PC-3 (cell line): ENCODE results near the gene TRIM68. TPM values are rescaled to one million over a fixed set of nuclear protein-coding genes. Genes with fewer than 3 reads are reported as not detected.

Experiments used
- ATAC-seq: fragments of 200-7000 bp; cut with Tn5 transposase; 2 replicates; pipeline ENCODE4 v1.9.1; 2020; ENCODE audit warnings: mild to moderate bottlenecking, moderate library complexity
- BruUV-seq: library from RNA; stranded (reverse); fragments of 400-500 nt; replicated peaks from 2 replicates; lab custom pipeline; 2021; lab: Mats Ljungman, UMichigan
- CTCF ChIA-PET: fragments of 300-600 bp; sonication (Branson Sonifier 250); formaldehyde crosslinking; loops from one replicate; lab custom pipeline; 2022; ENCODE audit warnings: antibody characterized with exemption; lab: Charles Lee
- POLR2A ChIA-PET: fragments of 300-600 bp; sonication (Branson Sonifier 250); formaldehyde crosslinking; loops from one replicate; lab custom pipeline; 2022; ENCODE audit warnings: antibody characterized with exemption; ENCODE audit not compliant: unreplicated experiment; lab: Charles Lee
- DNase-seq: peaks from one replicate; pipeline ENCODE4 v3.0.0-alpha.2; 2015
- H2AFZ ChIP-seq: fragments of 300-600 bp; sonication (generic); 2 replicates; pipeline ENCODE4 v1.6.0; 2016; ENCODE audit warnings: antibody characterized with exemption, low read length
- H3F3A ChIP-seq: fragments of 300-600 bp; sonication (generic); one replicate; pipeline ENCODE4 v1.6.0; 2017; ENCODE audit warnings: antibody characterized with exemption, low read length, control low read depth, mild to moderate bottlenecking; ENCODE audit not compliant: unreplicated experiment
- H3K27ac ChIP-seq: fragments of 300-600 bp; sonication (generic); 2 replicates; pipeline ENCODE4 v1.5.1; 2016; ENCODE audit warnings: mild to moderate bottlenecking, low read length
- H3K27me3 ChIP-seq: fragments of 300-600 bp; sonication (generic); 2 replicates; pipeline ENCODE4 v1.6.1; 2016; ENCODE audit warnings: low read length, mixed read lengths
- H3K36me3 ChIP-seq: fragments of 300-600 bp; sonication (generic); 2 replicates; pipeline ENCODE4 v1.6.1; 2016; ENCODE audit warnings: low read depth, mixed run types, low read length, mixed read lengths
- H3K4me1 ChIP-seq: fragments of 300-600 bp; sonication (generic); 2 replicates; pipeline ENCODE4 v1.5.1; 2016; ENCODE audit warnings: low read length; ENCODE audit not compliant: insufficient read depth
- H3K4me2 ChIP-seq: fragments of 300-600 bp; sonication (generic); 2 replicates; pipeline ENCODE4 v1.6.0; 2016; ENCODE audit warnings: low read length
- H3K4me3 ChIP-seq: fragments of 300-600 bp; sonication (generic); 2 replicates; pipeline ENCODE4 v1.5.1; 2016; ENCODE audit warnings: mild to moderate bottlenecking, low read length, mixed read lengths
- H3K79me2 ChIP-seq: fragments of 300-600 bp; sonication (generic); 2 replicates; pipeline ENCODE4 v1.6.1; 2017; ENCODE audit warnings: low read length, mixed read lengths
- H3K9ac ChIP-seq: fragments of 300-600 bp; sonication (generic); 2 replicates; pipeline ENCODE4 v1.6.0; 2016; ENCODE audit warnings: mild to moderate bottlenecking, low read length
- H3K9me2 ChIP-seq: fragments of 300-600 bp; sonication (generic); replicated peaks from 2 replicates; pipeline ENCODE4 v1.6.1; 2016; ENCODE audit warnings: mixed run types, low read length, mixed read lengths
- H3K9me3 ChIP-seq: fragments of 300-600 bp; sonication (generic); 2 replicates; pipeline ENCODE4 v1.6.1; 2016; ENCODE audit warnings: low read length, mixed read lengths
- H4K20me1 ChIP-seq: fragments of 300-600 bp; sonication (generic); 2 replicates; pipeline ENCODE4 v1.6.1; 2016; ENCODE audit warnings: low read length, mixed read lengths
- CTCF ChIP-seq: fragments of 300-600 bp; sonication (generic); conservative IDR thresholded peaks from 2 replicates; pipeline ENCODE4 v1.5.1; 2017; ENCODE audit warnings: antibody characterized with exemption, low read depth, mild to moderate bottlenecking, low read length
- EZH2 ChIP-seq: fragments of 300-600 bp; sonication (generic); IDR thresholded peaks from one replicate; pipeline ENCODE4 v1.6.1; 2017; ENCODE audit warnings: antibody characterized with exemption, mild to moderate bottlenecking, low read length; ENCODE audit not compliant: unreplicated experiment
- EZH2phosphoT487 ChIP-seq: fragments of 300-600 bp; sonication (generic); IDR thresholded peaks from 2 replicates; pipeline ENCODE4 v1.6.1; 2018; ENCODE audit warnings: mild to moderate bottlenecking, antibody characterized with exemption, low read length, borderline replicate concordance
- intact Hi-C: fragments of 100-400 bp; cut with micrococcal nuclease; formaldehyde crosslinking; loops from 2 replicates; pipeline ENCODE4 v1.9.0; 2023
- total RNA-seq: library from RNA; depleted of rRNA; stranded (reverse); fragments of >200 nt; gene quantifications from 2 replicates; pipeline ENCODE4 v1.2.3, GENCODE V29; 2014

TRIM68 gene
- total RNA-seq, 1 experiment from 2014 or later = 6.1 TPM

- POLR2A ChIA-PET = no interaction called here
- intact Hi-C loops = no loop called here
- no peak overlapping the region for H3K27ac ChIP-seq
- no peaks in the 10 kb centered on the region for H3K79me2 ChIP-seq
- no peaks in the 10 kb centered on the region for H3F3A ChIP-seq
- no peak for DNase-seq
- H3K9me2 ChIP-seq = no peaks in the 10 kb centered on the region
- BruUV-seq = no TSS peak
- H3K4me1 ChIP-seq = no peaks in the 10 kb centered on the region
- no peaks in the 10 kb centered on the region for H3K36me3 ChIP-seq
- peaks cover 9% of the 10 kb centered on the region for H3K27me3 ChIP-seq
- H3K4me3 ChIP-seq = no peak overlapping the region
- H3K4me2 ChIP-seq = no peak overlapping the region
- CTCF ChIA-PET = no interaction called here
- ATAC-seq = no peak
- no peaks in the 10 kb centered on the region for H4K20me1 ChIP-seq
- H3K9ac ChIP-seq = no peak overlapping the region
- no peak overlapping the region for H2AFZ ChIP-seq
- TF ChIP-seq CTCF = no peak
- no peak for TF ChIP-seq EZH2
- TF ChIP-seq EZH2phosphoT487 = no peak
- no peaks in the 10 kb centered on the region for H3K9me3 ChIP-seq
Measured at GRCh38 chr11:4589017-4589416, 19.0 kb downstream of the TRIM68 start.

GRCh38 chr11:4581443-4581842 is 26.6 kb downstream of the TRIM68 start, which contains the start of gene OR52I2:
TSS of gene OR52I2 (plus strand) at chr11:4581743.
- H3K9me3 ChIP-seq = no peaks in the 10 kb centered on the region
- ChIA-PET CTCF (no interaction called here), POLR2A (no interaction called here)
- intact Hi-C loops = no loop called here
- H3K4me1 ChIP-seq = no peaks in the 10 kb centered on the region
- H3K79me2 ChIP-seq = no peaks in the 10 kb centered on the region
- no peak within 1 kb of the TSS for H2AFZ ChIP-seq
- DNase-seq (no peak), ATAC-seq (no peak)
- TF ChIP-seq CTCF (no peak), EZH2phosphoT487 (no peak), EZH2 (no peak)
- no peaks in the 10 kb centered on the region for H4K20me1 ChIP-seq
- H3K4me2 ChIP-seq = no peak within 1 kb of the TSS
- peaks cover 55% of the 10 kb centered on the region for H3K27me3 ChIP-seq
- no peaks in the 10 kb centered on the region for H3K9me2 ChIP-seq
- no TSS peak for BruUV-seq
- H3K9ac ChIP-seq = no peak within 1 kb of the TSS
- no peaks in the 10 kb centered on the region for H3K36me3 ChIP-seq
- no peaks in the 10 kb centered on the region for H3F3A ChIP-seq
- no peak within 1 kb of the TSS for H3K27ac ChIP-seq
- no peak within 1 kb of the TSS for H3K4me3 ChIP-seq

GRCh38 chr11:4580124-4580523 is 27.9 kb downstream of the TRIM68 start:
- CTCF ChIA-PET = no interaction called here

More at GRCh38 chr11:4580124-4580523, 27.9 kb downstream of the TRIM68 start:
- TF ChIP-seq CTCF = no peak
- TF ChIP-seq EZH2 = no peak
- TF ChIP-seq EZH2phosphoT487 = no peak
- no peaks in the 10 kb centered on the region for H3K9me2 ChIP-seq
- no peak overlapping the region for H3K4me2 ChIP-seq
- H3K36me3 ChIP-seq = no peaks in the 10 kb centered on the region
- no peak overlapping the region for H3K9ac ChIP-seq
- no peaks in the 10 kb centered on the region for H4K20me1 ChIP-seq
- no peaks in the 10 kb centered on the region for H3K4me1 ChIP-seq
- H3K9me3 ChIP-seq = no peaks in the 10 kb centered on the region
- intact Hi-C loops = no loop called here
- H3K27me3 ChIP-seq = peaks cover 69% of the 10 kb centered on the region
- BruUV-seq = no TSS peak
- no peak for ATAC-seq
- no peak overlapping the region for H2AFZ ChIP-seq
- H3K79me2 ChIP-seq = no peaks in the 10 kb centered on the region
- H3K27ac ChIP-seq = no peak overlapping the region
- no peaks in the 10 kb centered on the region for H3F3A ChIP-seq
- no peak for DNase-seq
- no peak overlapping the region for H3K4me3 ChIP-seq
- POLR2A ChIA-PET = no interaction called here
